Gastroesophageal sphincter (tissue), 3 donors: ENCODE data around the gene STIL.

Source experiments
- POLR2A ChIP-seq, 2 donors: fragments of 450-650 bp; IDR thresholded peaks; one replicate each; pipeline ENCODE4 v1.6.1; 2017; ENCODE audit warnings: antibody characterized with exemption in 2 of 2, mild to moderate bottlenecking in 2 of 2, moderate library complexity in 1 of 2
- TF ChIP-seq, protein P1 (sequence below), 4 experiments: fragments of 200-600 bp in 2 of 4; fragments of 450-650 bp in 2 of 4; sonication (generic) in 1 of 4; IDR thresholded peaks; one replicate each; pipeline ENCODE4 v1.5.1; 2017 to 2019; ENCODE audit warnings: antibody characterized with exemption in 4 of 4, mild to moderate bottlenecking in 2 of 4, moderate library complexity in 2 of 4

DNA sequence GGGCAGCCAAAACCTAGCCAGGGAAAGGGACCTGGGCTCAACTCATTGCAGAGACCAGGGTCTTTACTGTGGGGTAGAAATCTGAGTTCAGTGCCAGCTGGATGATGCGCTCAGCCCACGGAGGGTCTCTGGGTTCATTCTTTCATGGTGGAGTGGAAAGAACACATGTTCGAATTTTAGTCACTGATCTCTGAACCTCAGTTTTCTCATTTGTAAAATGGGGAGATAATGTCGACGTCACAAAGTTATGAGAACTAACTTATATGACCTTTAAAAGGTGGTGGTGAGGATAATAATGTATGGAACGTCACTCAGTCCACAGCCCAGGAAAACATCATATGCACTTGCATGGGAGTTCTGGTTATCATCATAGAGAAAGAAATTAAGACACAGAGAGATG is 80.8 kb downstream of the STIL start:
- TF ChIP-seq, protein P1, sequence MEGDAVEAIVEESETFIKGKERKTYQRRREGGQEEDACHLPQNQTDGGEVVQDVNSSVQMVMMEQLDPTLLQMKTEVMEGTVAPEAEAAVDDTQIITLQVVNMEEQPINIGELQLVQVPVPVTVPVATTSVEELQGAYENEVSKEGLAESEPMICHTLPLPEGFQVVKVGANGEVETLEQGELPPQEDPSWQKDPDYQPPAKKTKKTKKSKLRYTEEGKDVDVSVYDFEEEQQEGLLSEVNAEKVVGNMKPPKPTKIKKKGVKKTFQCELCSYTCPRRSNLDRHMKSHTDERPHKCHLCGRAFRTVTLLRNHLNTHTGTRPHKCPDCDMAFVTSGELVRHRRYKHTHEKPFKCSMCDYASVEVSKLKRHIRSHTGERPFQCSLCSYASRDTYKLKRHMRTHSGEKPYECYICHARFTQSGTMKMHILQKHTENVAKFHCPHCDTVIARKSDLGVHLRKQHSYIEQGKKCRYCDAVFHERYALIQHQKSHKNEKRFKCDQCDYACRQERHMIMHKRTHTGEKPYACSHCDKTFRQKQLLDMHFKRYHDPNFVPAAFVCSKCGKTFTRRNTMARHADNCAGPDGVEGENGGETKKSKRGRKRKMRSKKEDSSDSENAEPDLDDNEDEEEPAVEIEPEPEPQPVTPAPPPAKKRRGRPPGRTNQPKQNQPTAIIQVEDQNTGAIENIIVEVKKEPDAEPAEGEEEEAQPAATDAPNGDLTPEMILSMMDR (IDR thresholded peaks at IDR 0.05): no peak
- TF ChIP-seq POLR2A (IDR thresholded peaks at IDR 0.05): no peak
